Measurements from ENCODE around the gene RAB11FIP4. TPM values are rescaled to one million over a fixed set of nuclear protein-coding genes. Genes with fewer than 3 reads are reported as not detected.

The RAB11FIP4 gene
- total and polyA plus RNA-seq, 2 of the 8 experiments (the other 6 are each of a cell fraction or from before 2014, with no cell fraction given): 21.7 to 53.2 TPM

- no peak overlapping the region for H3K27ac ChIP-seq (ENCODE audit: low read depth, low read length)
- H3K4me2 ChIP-seq (ENCODE audit: insufficient read depth in 1 of 2, low read depth in 2 of 2, low read length in 2 of 2): peak overlapping the region; percentile 79 to 97
- no peak overlapping the region for H2AFZ ChIP-seq (ENCODE audit: low read length)
- H3K23ac ChIP-seq (ENCODE audit: insufficient read length): no peak overlapping the region
- H3K79me2 ChIP-seq (ENCODE audit: control insufficient read depth in 1 of 2, insufficient read depth in 2 of 2, low read length in 2 of 2): peaks cover 0 to 54% of the 10 kb centered on the region in 2 experiments; a peak in 2 of 4 replicates
- peaks cover 18% of the 10 kb centered on the region; the same call in 1 of the 2 replicates for H3K23me2 ChIP-seq (ENCODE audit: low read depth, low read length)
- no peak overlapping the region for H4K8ac ChIP-seq (ENCODE audit: extremely low read depth, insufficient read depth, low read length)
- H3K27me3 ChIP-seq (replicated peaks in 1 of 4; ENCODE audit: control insufficient read depth in 3 of 4, extremely low read depth in 1 of 4, insufficient read depth in 3 of 4, low read length in 3 of 4): peaks cover 0 to 5% (median 2%) of the 10 kb centered on the region in 4 experiments; a peak in 1 of 7 replicates
- H4K20me1 ChIP-seq (replicated peaks in 1 of 2; ENCODE audit: control insufficient read depth in 1 of 2, insufficient read depth in 2 of 2, low read length in 2 of 2): peaks cover 0 to 24% of the 10 kb centered on the region in 2 experiments
- FAIRE-seq (no peak), DNase-seq (ENCODE audit: low read depth in 1 of 2, low spot score in 2 of 2) (no peak)
- H3K4me1 ChIP-seq (replicated peaks in 1 of 4; ENCODE audit: control insufficient read depth in 3 of 4, insufficient read depth in 4 of 4, low read length in 3 of 4): peaks cover 7 to 44% (median 27%) of the 10 kb centered on the region in 4 experiments
- H3K9ac ChIP-seq (replicated peaks in 1 of 4; ENCODE audit: extremely low read depth in 1 of 4, low read depth in 3 of 4, low read length in 3 of 4): no peak overlapping the region; a peak in 1 of 7 replicates
- ChIA-PET CTCF (ENCODE audit: partially characterized antibody) (interaction anchor here (1.1 to 2.0 kb wide), 4 partner anchors 22 to 42 kb away, joined by 3 to 7 read pairs (median 4); no protein-coding TSS in a partner anchor), POLR2A (ENCODE audit: partially characterized antibody) (interaction anchor here (1.1 to 3.6 kb wide), 2 partner anchors 9 to 23 kb away, joined by 4 to 36 read pairs; no protein-coding TSS in a partner anchor)
- H3K4ac ChIP-seq (replicated peaks; ENCODE audit: insufficient read length, low read depth, low read length): no peak overlapping the region
- no peak overlapping the region for H3K56ac ChIP-seq (replicated peaks; ENCODE audit: insufficient read length, low read depth, low read length)
- H3K79me1 ChIP-seq (ENCODE audit: low read depth, low read length): peaks cover 16% of the 10 kb centered on the region; the same call in 1 of the 2 replicates
- no peaks in the 10 kb centered on the region for H3K36me3 ChIP-seq (ENCODE audit: control insufficient read depth in 2 of 4, insufficient read depth in 4 of 4, low read length in 3 of 4)
- no peaks in the 10 kb centered on the region for H3K9me3 ChIP-seq (ENCODE audit: insufficient read depth in 2 of 2, low read depth in 1 of 2, low read length in 1 of 2)
- H4K91ac ChIP-seq (replicated peaks; ENCODE audit: insufficient read length, low read length): no peak overlapping the region
- H2AK5ac ChIP-seq (ENCODE audit: low read depth, low read length): peak overlapping the region; percentile 5; the same call in 1 of the 2 replicates
- H2BK20ac ChIP-seq (ENCODE audit: low read length): peak overlapping the region; percentile 34; the same call in 1 of the 2 replicates
- 86% methylated on average over 9 of the region's 9 CpGs; no CpG with 5 or more reads in 1 of the 2 experiments for WGBS, 2 experiments (ENCODE audit: extremely low coverage in 1 of 2, insufficient coverage in 1 of 2, insufficient read length in 1 of 2, insufficient replicate concordance in 2 of 2, low coverage in 1 of 2, low lambda C conversion rate in 2 of 2, missing lambda C conversion rate in 1 of 2)
- H2BK120ac ChIP-seq (replicated peaks; ENCODE audit: low read depth, low read length): no peak overlapping the region
- no peak overlapping the region for H4K5ac ChIP-seq (ENCODE audit: insufficient read length, low read depth, low read length)
- peak overlapping the region; percentile 13; the same call in 1 of the 2 replicates for H2BK5ac ChIP-seq (ENCODE audit: low read depth, low read length)
- H3K14ac ChIP-seq (ENCODE audit: insufficient read length): no peak overlapping the region
- TF ChIP-seq NRF1 (IDR thresholded peaks at IDR 0.05; ENCODE audit: low read depth, low read length) (no peak), PHF8 (conservative IDR thresholded peaks at IDR 0.05; ENCODE audit: low read depth, low read length) (no peak), E2F6 (IDR thresholded peaks at IDR 0.05) (no peak), CHD2 (IDR thresholded peaks at IDR 0.05; ENCODE audit: low read length) (no peak), MAX (IDR thresholded peaks at IDR 0.05) (no peak), CBX5 (IDR thresholded peaks at IDR 0.05; ENCODE audit: low read depth, low read length) (no peak), ATF3 (IDR thresholded peaks at IDR 0.05; ENCODE audit: insufficient read depth, low read depth, low read length) (no peak), TBP (IDR thresholded peaks at IDR 0.05; ENCODE audit: low read depth, low read length) (no peak), KDM5A (IDR thresholded peaks at IDR 0.05; ENCODE audit: low read length) (no peak), GABPA (IDR thresholded peaks at IDR 0.05; ENCODE audit: borderline replicate concordance, insufficient read depth, low read length) (no peak)
- H3K18ac ChIP-seq (ENCODE audit: extremely low read depth, low read length): peak overlapping the region; percentile 52
- peak overlapping the region in 1 of 4 experiments; percentile 82; a peak in 1 of 8 replicates for H3K4me3 ChIP-seq (ENCODE audit: extremely low read depth in 1 of 4, insufficient read depth in 2 of 4, low read depth in 3 of 4, low read length in 4 of 4)
- peak overlapping the region; percentile 5; the same call in 1 of the 2 replicates for H2BK12ac ChIP-seq (ENCODE audit: low read depth, low read length)
- no peak overlapping the region for H2BK15ac ChIP-seq (ENCODE audit: low read length)
These were observed 99.3 kb downstream of the RAB11FIP4 start for GRCh38 chr17:31490671-31491375.
